Neural progenitor cell (in vitro differentiated cells): ENCODE measurements around the gene NCOA1. TPM values are rescaled to one million over a fixed set of nuclear protein-coding genes. Genes with fewer than 3 reads are reported as not detected.

Experiments used
- DNase-seq: peaks from one replicate; pipeline ENCODE4 v3.0.0-alpha.2; 2016; ENCODE audit warnings: low spot score
- H2AFZ ChIP-seq: fragments of 200-600 bp; sonication (generic); replicated peaks from 2 replicates; pipeline ENCODE4 v1.6.1; 2016; ENCODE audit warnings: antibody characterized with exemption
- H3F3A ChIP-seq: fragments of 200-600 bp; sonication (generic); 2 replicates; pipeline ENCODE4 v1.6.1; 2016; ENCODE audit warnings: antibody characterized with exemption, low read depth
- H3K27ac ChIP-seq: fragments of 200-600 bp; sonication (generic); 2 replicates; pipeline ENCODE4 v1.5.1; 2016; ENCODE audit warnings: mild to moderate bottlenecking
- H3K27me3 ChIP-seq: fragments of 200-600 bp; sonication (generic); 2 replicates; pipeline ENCODE4 v1.6.1; 2016; ENCODE audit warnings: mild to moderate bottlenecking, moderate library complexity
- H3K36me3 ChIP-seq: fragments of 200-600 bp; sonication (generic); 2 replicates; pipeline ENCODE4 v1.5.1; 2016
- H3K4me1 ChIP-seq: fragments of 200-600 bp; sonication (generic); 2 replicates; pipeline ENCODE4 v1.6.1; 2016; ENCODE audit warnings: mixed run types
- H3K4me2 ChIP-seq: fragments of 200-600 bp; sonication (generic); 2 replicates; pipeline ENCODE4 v1.6.1; 2016
- H3K4me3 ChIP-seq: fragments of 200-600 bp; sonication (generic); 2 replicates; pipeline ENCODE4 v1.5.1; 2016
- H3K79me2 ChIP-seq: fragments of 200-600 bp; sonication (generic); 2 replicates; pipeline ENCODE4 v1.6.1; 2016; ENCODE audit warnings: low read depth
- H3K9ac ChIP-seq: fragments of 200-600 bp; sonication (generic); 2 replicates; pipeline ENCODE4 v1.6.1; 2016
- H3K9me3 ChIP-seq: fragments of 200-600 bp; sonication (generic); 2 replicates; pipeline ENCODE4 v1.5.1; 2016; ENCODE audit warnings: low read depth
- H4K20me1 ChIP-seq: fragments of 200-600 bp; sonication (generic); 2 replicates; pipeline ENCODE4 v1.6.1; 2016; ENCODE audit warnings: low read depth
- H3K27ac Mint-ChIP-seq: 3 replicates; pipeline ENCODE4 v1.8.0; 2021; ENCODE audit warnings: mixed read lengths
- H3K27me3 Mint-ChIP-seq: 2 replicates; pipeline ENCODE4 v1.8.0; 2022; ENCODE audit warnings: low read depth, mild to moderate bottlenecking, inconsistent platforms, moderate library complexity, mixed read lengths; ENCODE audit not compliant: insufficient read depth
- H3K36me3 Mint-ChIP-seq: 3 replicates; pipeline ENCODE4 v1.8.0; 2021; ENCODE audit warnings: mixed read lengths
- H3K4me1 Mint-ChIP-seq: 3 replicates; pipeline ENCODE4 v1.8.0; 2021; ENCODE audit warnings: mixed read lengths
- H3K4me3 Mint-ChIP-seq: 3 replicates; pipeline ENCODE4 v1.8.0; 2021; ENCODE audit warnings: mild to moderate bottlenecking, moderate library complexity, mixed read lengths
- H3K9me3 Mint-ChIP-seq: 3 replicates; pipeline ENCODE4 v1.8.0; 2020; ENCODE audit warnings: mixed read lengths
- EZH2 ChIP-seq: fragments of 200-600 bp; sonication (generic); IDR thresholded peaks from 2 replicates; pipeline ENCODE4 v1.6.1; 2017; ENCODE audit warnings: antibody characterized with exemption, mild to moderate bottlenecking, moderate library complexity
- EZH2phosphoT487 ChIP-seq: fragments of 200-600 bp; sonication (generic); IDR thresholded peaks from 2 replicates; pipeline ENCODE4 v1.6.1; 2017; ENCODE audit warnings: antibody characterized with exemption
- total RNA-seq: library from RNA; depleted of rRNA; stranded (reverse); fragments of >200 nt; gene quantifications from 2 replicates; pipeline ENCODE4 v1.2.3, GENCODE V29; 2015; ENCODE audit warnings: low replicate concordance
- TF ChIP-seq, protein P1 (sequence below): fragments of 200-600 bp; sonication (generic); IDR thresholded peaks from 2 replicates; pipeline ENCODE4 v1.5.1; 2017; ENCODE audit warnings: antibody characterized with exemption, mild to moderate bottlenecking

Gene NCOA1
- total RNA-seq, 1 donor from 2014 or later, result 29.3 TPM

DNA sequence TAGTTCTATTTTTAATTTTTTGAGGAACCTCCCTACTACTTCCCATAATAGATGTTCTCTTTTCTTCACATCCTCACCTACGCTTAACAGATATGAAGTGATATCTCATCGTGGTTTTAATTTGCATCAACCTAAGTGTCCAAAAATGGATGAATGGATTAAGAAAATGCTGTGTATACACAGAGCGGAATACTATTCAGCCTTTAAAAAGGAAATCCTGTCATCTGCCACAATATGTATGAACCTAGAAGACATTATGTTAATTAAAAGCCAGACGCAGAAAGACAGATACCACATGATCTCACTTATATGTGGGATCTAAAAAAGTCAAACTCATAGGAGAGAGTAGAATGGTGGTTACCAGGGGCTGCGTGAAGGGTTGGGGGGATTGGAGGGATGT lies 189.1 kb downstream of the NCOA1 start:
- H3K4me2 ChIP-seq, result no peak overlapping the region
- DNase-seq, result no peak
- H2AFZ ChIP-seq, result no peak overlapping the region
- no peak overlapping the region for H3K27ac ChIP-seq
- no peaks in the 10 kb centered on the region for H3K4me1 Mint-ChIP-seq
- H3K79me2 ChIP-seq, result no peaks in the 10 kb centered on the region
- H3K9ac ChIP-seq, result no peak overlapping the region
- peaks cover 13% of the 10 kb centered on the region for H3K4me1 ChIP-seq
- H3K27me3 Mint-ChIP-seq, result no peaks in the 10 kb centered on the region
- no peak overlapping the region for H3K27ac Mint-ChIP-seq
- peaks cover 2% of the 10 kb centered on the region for H4K20me1 ChIP-seq
- H3K9me3 ChIP-seq, result no peaks in the 10 kb centered on the region
- no peak overlapping the region for H3K4me3 ChIP-seq
- no peaks in the 10 kb centered on the region for H3K36me3 ChIP-seq
- H3F3A ChIP-seq, result no peaks in the 10 kb centered on the region
- H3K9me3 Mint-ChIP-seq, result no peaks in the 10 kb centered on the region
- TF ChIP-seq, protein P1, sequence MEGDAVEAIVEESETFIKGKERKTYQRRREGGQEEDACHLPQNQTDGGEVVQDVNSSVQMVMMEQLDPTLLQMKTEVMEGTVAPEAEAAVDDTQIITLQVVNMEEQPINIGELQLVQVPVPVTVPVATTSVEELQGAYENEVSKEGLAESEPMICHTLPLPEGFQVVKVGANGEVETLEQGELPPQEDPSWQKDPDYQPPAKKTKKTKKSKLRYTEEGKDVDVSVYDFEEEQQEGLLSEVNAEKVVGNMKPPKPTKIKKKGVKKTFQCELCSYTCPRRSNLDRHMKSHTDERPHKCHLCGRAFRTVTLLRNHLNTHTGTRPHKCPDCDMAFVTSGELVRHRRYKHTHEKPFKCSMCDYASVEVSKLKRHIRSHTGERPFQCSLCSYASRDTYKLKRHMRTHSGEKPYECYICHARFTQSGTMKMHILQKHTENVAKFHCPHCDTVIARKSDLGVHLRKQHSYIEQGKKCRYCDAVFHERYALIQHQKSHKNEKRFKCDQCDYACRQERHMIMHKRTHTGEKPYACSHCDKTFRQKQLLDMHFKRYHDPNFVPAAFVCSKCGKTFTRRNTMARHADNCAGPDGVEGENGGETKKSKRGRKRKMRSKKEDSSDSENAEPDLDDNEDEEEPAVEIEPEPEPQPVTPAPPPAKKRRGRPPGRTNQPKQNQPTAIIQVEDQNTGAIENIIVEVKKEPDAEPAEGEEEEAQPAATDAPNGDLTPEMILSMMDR, result no peak
- TF ChIP-seq EZH2, result no peak
- TF ChIP-seq EZH2phosphoT487, result no peak
- H3K27me3 ChIP-seq, result no peaks in the 10 kb centered on the region
- peaks cover 8% of the 10 kb centered on the region for H3K36me3 Mint-ChIP-seq
- no peak overlapping the region for H3K4me3 Mint-ChIP-seq

DNA sequence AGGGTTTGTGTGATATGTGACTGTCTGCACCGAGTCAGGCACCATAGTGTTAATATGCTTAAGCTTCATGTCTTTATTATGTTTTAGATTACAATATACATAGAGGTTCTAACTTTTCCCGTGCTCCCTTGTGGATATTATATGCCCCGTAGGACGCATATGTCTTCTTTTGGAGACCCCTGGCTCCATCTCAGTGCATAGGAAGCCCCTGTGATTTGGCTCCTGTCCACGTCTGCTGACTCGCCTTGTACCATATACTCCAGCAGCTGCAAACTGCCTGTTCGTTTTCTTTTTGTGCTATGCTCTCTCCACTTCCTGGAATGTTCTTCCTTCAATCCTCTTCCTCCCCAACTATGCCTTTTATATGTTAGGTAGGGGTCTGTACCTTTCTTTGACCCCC lies 191.2 kb downstream of the NCOA1 start:
- Histone ChIP-seq H4K20me1 (peaks cover 2% of the 10 kb centered on the region), H3K9ac (no peak overlapping the region), H3K9me3 (no peaks in the 10 kb centered on the region), H3F3A (no peaks in the 10 kb centered on the region), H3K36me3 (no peaks in the 10 kb centered on the region), H3K27me3 (no peaks in the 10 kb centered on the region), H3K4me3 (no peak overlapping the region), H3K27ac (no peak overlapping the region), H3K4me1 (peaks cover 13% of the 10 kb centered on the region), H2AFZ (no peak overlapping the region), H3K4me2 (no peak overlapping the region), H3K79me2 (no peaks in the 10 kb centered on the region)
- no peak for TF ChIP-seq EZH2
- TF ChIP-seq, protein P1, result no peak
- TF ChIP-seq EZH2phosphoT487, result no peak
- Mint-ChIP-seq H3K36me3 (peaks cover 6% of the 10 kb centered on the region), H3K27ac (no peak overlapping the region), H3K4me1 (no peaks in the 10 kb centered on the region), H3K9me3 (no peaks in the 10 kb centered on the region), H3K27me3 (no peaks in the 10 kb centered on the region), H3K4me3 (no peak overlapping the region)
- DNase-seq, result no peak

DNA sequence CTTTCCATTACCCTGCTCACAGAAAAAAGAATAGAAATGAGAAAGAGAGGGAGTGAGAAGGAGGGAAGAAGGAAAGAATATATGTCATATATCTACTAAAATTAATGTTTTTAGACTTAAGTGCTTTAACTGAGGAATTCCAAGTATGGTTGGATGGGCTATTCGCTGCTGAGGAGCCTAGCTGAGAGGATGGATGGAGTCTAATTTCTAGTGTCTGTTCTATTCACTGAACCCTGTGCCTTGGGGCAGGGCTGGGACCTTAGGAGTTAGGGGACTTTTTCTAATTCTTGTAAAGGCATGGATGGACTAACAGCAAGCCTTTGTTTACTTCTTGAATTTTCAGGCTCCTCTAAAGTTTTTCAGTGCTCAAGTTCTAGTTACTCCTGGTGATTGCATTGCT lies 192.4 kb downstream of the NCOA1 start:
- H3K4me3 Mint-ChIP-seq, result no peak overlapping the region
- Histone ChIP-seq H3K4me1 (peaks cover 13% of the 10 kb centered on the region), H2AFZ (no peak overlapping the region), H3K9ac (no peak overlapping the region), H3K36me3 (no peaks in the 10 kb centered on the region), H4K20me1 (peaks cover 2% of the 10 kb centered on the region), H3K4me2 (peak overlapping the region; percentile 5), H3K79me2 (no peaks in the 10 kb centered on the region), H3F3A (no peaks in the 10 kb centered on the region), H3K27me3 (no peaks in the 10 kb centered on the region), H3K27ac (peak overlapping the region; percentile 7), H3K4me3 (no peak overlapping the region), H3K9me3 (no peaks in the 10 kb centered on the region)
- H3K27ac Mint-ChIP-seq, result no peak overlapping the region
- H3K27me3 Mint-ChIP-seq, result no peaks in the 10 kb centered on the region
- no peaks in the 10 kb centered on the region for H3K9me3 Mint-ChIP-seq
- TF ChIP-seq, protein P1, result no peak
- TF ChIP-seq EZH2phosphoT487, result no peak
- no peak for TF ChIP-seq EZH2
- no peaks in the 10 kb centered on the region for H3K4me1 Mint-ChIP-seq
- no peak for DNase-seq
- no peaks in the 10 kb centered on the region for H3K36me3 Mint-ChIP-seq

DNA sequence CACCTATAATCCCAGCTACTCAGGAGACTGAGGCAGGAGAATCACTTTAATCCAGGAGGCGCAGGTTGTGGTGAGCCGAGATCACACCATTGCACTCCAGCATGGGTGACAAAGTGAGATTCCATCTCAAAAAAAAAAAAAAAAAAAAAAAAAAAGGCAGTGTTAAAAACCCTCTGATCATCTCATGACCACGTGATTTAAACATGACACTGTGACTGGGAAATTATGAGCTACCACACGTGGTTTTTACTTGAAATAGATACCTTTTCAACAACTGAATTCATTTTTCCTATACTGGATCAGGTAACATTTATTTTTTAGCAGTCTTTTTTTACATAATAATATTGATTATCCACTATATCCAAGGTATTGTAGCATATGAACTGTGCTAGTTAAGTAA lies 199.5 kb downstream of the NCOA1 start:
- H3K27ac Mint-ChIP-seq, result no peak overlapping the region
- TF ChIP-seq EZH2phosphoT487 (no peak), EZH2 (no peak)
- TF ChIP-seq, protein P1, result no peak
- no peak overlapping the region for H3K4me3 ChIP-seq
- H2AFZ ChIP-seq, result no peak overlapping the region
- peaks cover 7% of the 10 kb centered on the region for H3K36me3 Mint-ChIP-seq
- H3K27me3 Mint-ChIP-seq, result no peaks in the 10 kb centered on the region
- no peaks in the 10 kb centered on the region for H3K9me3 ChIP-seq
- no peak overlapping the region for H3K9ac ChIP-seq
- no peaks in the 10 kb centered on the region for H3K36me3 ChIP-seq
- H3K9me3 Mint-ChIP-seq, result no peaks in the 10 kb centered on the region
- DNase-seq, result no peak
- H3K4me2 ChIP-seq, result no peak overlapping the region
- H3K27ac ChIP-seq, result no peak overlapping the region
- no peaks in the 10 kb centered on the region for H3K27me3 ChIP-seq
- no peaks in the 10 kb centered on the region for H4K20me1 ChIP-seq
- no peaks in the 10 kb centered on the region for H3K4me1 Mint-ChIP-seq
- no peaks in the 10 kb centered on the region for H3F3A ChIP-seq
- no peak overlapping the region for H3K4me3 Mint-ChIP-seq
- H3K4me1 ChIP-seq, result no peaks in the 10 kb centered on the region
- no peaks in the 10 kb centered on the region for H3K79me2 ChIP-seq
